ENCODE measurements around the gene PRR35. TPM values are rescaled to one million over a fixed set of nuclear protein-coding genes. Genes with fewer than 3 reads are reported as not detected.
"Not testable (repeated sequence)": the region's sequence is repeated elsewhere in the genome, so short reads cannot be mapped to it uniquely, and the experiment has no call there.

PRR35 gene
- total RNA-seq, 2 experiments from 2014 or later = not detected

GRCh38 chr16:597655-598054 lies 37.5 kb downstream of the PRR35 start:
- H3K27me3 Mint-ChIP-seq; H3K27ac Mint-ChIP-seq; H3K9me3 Mint-ChIP-seq; H3K4me3 Mint-ChIP-seq; H3K4me1 Mint-ChIP-seq; DNase-seq; H3K36me3 Mint-ChIP-seq (ENCODE audit: low read depth); POLR2A ChIA-PET: not testable (repeated sequence)
- CTCF ChIA-PET = interaction anchor here (1.1 kb wide), 1 partner anchor 22 kb away, joined by 3 read pairs; no protein-coding TSS in a partner anchor

- Mint-ChIP-seq H3K36me3 (ENCODE audit: low read depth) (peaks cover 8% of the 10 kb centered on the region), H3K9me3 (no peaks in the 10 kb centered on the region), H3K27ac (no peak overlapping the region), H3K4me3 (no peak overlapping the region), H3K4me1 (peaks cover 4% of the 10 kb centered on the region), H3K27me3 (no peaks in the 10 kb centered on the region)
- ChIA-PET CTCF (interaction anchor here (1.1 kb wide), 1 partner anchor 21 kb away, joined by 3 read pairs; no protein-coding TSS in a partner anchor), POLR2A (no interaction called here)
- DNase-seq = no peak
These were observed 38.9 kb downstream of the PRR35 start for GRCh38 chr16:598823-599739.

- no peaks in the 10 kb centered on the region for H3K9me3 Mint-ChIP-seq
- peaks cover 8% of the 10 kb centered on the region for H3K36me3 Mint-ChIP-seq (ENCODE audit: low read depth)
- POLR2A ChIA-PET = interaction anchor here (1.1 to 1.6 kb wide), 3 partner anchors 12 to 49 kb away, joined by 3 to 6 read pairs (median 4); partner anchors contain the start of gene METTL26
- H3K4me3 Mint-ChIP-seq = no peak overlapping the region
- H3K4me1 Mint-ChIP-seq = peaks cover 3% of the 10 kb centered on the region
- H3K27me3 Mint-ChIP-seq = no peaks in the 10 kb centered on the region
- no peak for DNase-seq
- CTCF ChIA-PET = interaction anchor here (1.2 to 1.3 kb wide), 2 partner anchors 9 to 24 kb away, joined by 3 read pairs; no protein-coding TSS in a partner anchor
- H3K27ac Mint-ChIP-seq = no peak overlapping the region
These were observed 40.6 kb downstream of the PRR35 start for GRCh38 chr16:600781-601180.

- Mint-ChIP-seq H3K4me3 (no peak overlapping the region), H3K27ac (no peak overlapping the region), H3K9me3 (no peaks in the 10 kb centered on the region), H3K4me1 (peaks cover 2% of the 10 kb centered on the region), H3K36me3 (ENCODE audit: low read depth) (no peaks in the 10 kb centered on the region), H3K27me3 (no peaks in the 10 kb centered on the region)
- POLR2A ChIA-PET = no interaction called here
- DNase-seq = no peak
- CTCF ChIA-PET = no interaction called here
These were observed 43.7 kb downstream of the PRR35 start for GRCh38 chr16:603933-604332.

GRCh38 chr16:606656-607307 lies 46.6 kb downstream of the PRR35 start:
- peaks cover 4% of the 10 kb centered on the region for H3K4me1 Mint-ChIP-seq
- no peaks in the 10 kb centered on the region for H3K27me3 Mint-ChIP-seq
- H3K36me3 Mint-ChIP-seq (ENCODE audit: low read depth) = no peaks in the 10 kb centered on the region
- no peak overlapping the region for H3K27ac Mint-ChIP-seq
- DNase-seq = no peak
- CTCF ChIA-PET = no interaction called here
- POLR2A ChIA-PET = no interaction called here
- no peak overlapping the region for H3K4me3 Mint-ChIP-seq
- no peaks in the 10 kb centered on the region for H3K9me3 Mint-ChIP-seq

GRCh38 chr16:608019-608418 lies 47.8 kb downstream of the PRR35 start:
- CTCF ChIA-PET = no interaction called here
- Mint-ChIP-seq H3K27me3 (no peaks in the 10 kb centered on the region), H3K4me1 (peaks cover 4% of the 10 kb centered on the region), H3K36me3 (ENCODE audit: low read depth) (no peaks in the 10 kb centered on the region), H3K27ac (no peak overlapping the region), H3K4me3 (no peak overlapping the region), H3K9me3 (no peaks in the 10 kb centered on the region)
- POLR2A ChIA-PET = no interaction called here
- no peak for DNase-seq

- H3K27me3 Mint-ChIP-seq = no peaks in the 10 kb centered on the region
- peaks cover 4% of the 10 kb centered on the region for H3K4me1 Mint-ChIP-seq
- no peaks in the 10 kb centered on the region for H3K9me3 Mint-ChIP-seq
- ChIA-PET POLR2A (interaction anchor here (1.2 kb wide), 1 partner anchor 41 kb away, joined by 3 read pairs; no protein-coding TSS in a partner anchor), CTCF (interaction anchor here (1.1 kb wide), 1 partner anchor 9 kb away, joined by 3 read pairs; no protein-coding TSS in a partner anchor)
- H3K27ac Mint-ChIP-seq = no peak overlapping the region
- DNase-seq = no peak
- H3K36me3 Mint-ChIP-seq (ENCODE audit: low read depth) = no peaks in the 10 kb centered on the region
- no peak overlapping the region for H3K4me3 Mint-ChIP-seq
These were observed 49.1 kb downstream of the PRR35 start for GRCh38 chr16:609316-609715.

- no peak for DNase-seq
- no peak overlapping the region for H3K27ac Mint-ChIP-seq
- peaks cover 4% of the 10 kb centered on the region for H3K4me1 Mint-ChIP-seq
- no peaks in the 10 kb centered on the region for H3K9me3 Mint-ChIP-seq
- CTCF ChIA-PET = interaction anchor here (1.1 to 1.2 kb wide), 2 partner anchors 9 to 31 kb away, joined by 3 read pairs; no protein-coding TSS in a partner anchor
- POLR2A ChIA-PET = interaction anchor here (1.2 kb wide), 1 partner anchor 42 kb away, joined by 3 read pairs; no protein-coding TSS in a partner anchor
- H3K4me3 Mint-ChIP-seq = no peak overlapping the region
- no peaks in the 10 kb centered on the region for H3K27me3 Mint-ChIP-seq
- no peaks in the 10 kb centered on the region for H3K36me3 Mint-ChIP-seq (ENCODE audit: low read depth)
These were observed 49.8 kb downstream of the PRR35 start for GRCh38 chr16:609984-610383.

GRCh38 chr16:610513-611381 lies 50.6 kb downstream of the PRR35 start:
- Mint-ChIP-seq H3K27ac (no peak overlapping the region), H3K4me1 (peaks cover 4% of the 10 kb centered on the region), H3K4me3 (no peak overlapping the region), H3K9me3 (no peaks in the 10 kb centered on the region), H3K27me3 (no peaks in the 10 kb centered on the region), H3K36me3 (ENCODE audit: low read depth) (no peaks in the 10 kb centered on the region)
- ChIA-PET CTCF (interaction anchor here (1.2 kb wide), 1 partner anchor 32 kb away, joined by 3 read pairs; no protein-coding TSS in a partner anchor), POLR2A (interaction anchor here (1.2 kb wide), 1 partner anchor 42 kb away, joined by 3 read pairs; no protein-coding TSS in a partner anchor)
- DNase-seq = peak; percentile 47

GRCh38 chr16:615122-615521 lies 54.9 kb downstream of the PRR35 start:
- H3K4me1 Mint-ChIP-seq = peaks cover 2% of the 10 kb centered on the region
- no peak for DNase-seq
- ChIA-PET POLR2A (no interaction called here), CTCF (no interaction called here)
- H3K27me3 Mint-ChIP-seq = no peaks in the 10 kb centered on the region
- H3K27ac Mint-ChIP-seq = no peak overlapping the region
- no peak overlapping the region for H3K4me3 Mint-ChIP-seq
- H3K9me3 Mint-ChIP-seq = no peaks in the 10 kb centered on the region
- H3K36me3 Mint-ChIP-seq (ENCODE audit: low read depth) = no peaks in the 10 kb centered on the region
